ENCODE measurements around the gene PPFIBP1.

GRCh38 chr12:27644158-27644845 lies 120.3 kb downstream of the PPFIBP1 start:
- no peak for TF ChIP-seq FOXM1 (CRISPR knock-in tag; IDR thresholded peaks at IDR 0.05)
- no peak for TF ChIP-seq ZNF503 (CRISPR knock-in tag; IDR thresholded peaks at IDR 0.05)
- TF ChIP-seq ZSCAN5A (CRISPR knock-in tag; IDR thresholded peaks at IDR 0.05; ENCODE audit: borderline replicate concordance) = no peak
- TF ChIP-seq KDM5A (IDR thresholded peaks at IDR 0.05; ENCODE audit: borderline replicate concordance, low read length) = no peak
- no peak for TF ChIP-seq IRF2 (CRISPR knock-in tag; IDR thresholded peaks at IDR 0.05)
- TF ChIP-seq ZNF451 (CRISPR knock-in tag; IDR thresholded peaks at IDR 0.05) = no peak
- TF ChIP-seq, protein P1, sequence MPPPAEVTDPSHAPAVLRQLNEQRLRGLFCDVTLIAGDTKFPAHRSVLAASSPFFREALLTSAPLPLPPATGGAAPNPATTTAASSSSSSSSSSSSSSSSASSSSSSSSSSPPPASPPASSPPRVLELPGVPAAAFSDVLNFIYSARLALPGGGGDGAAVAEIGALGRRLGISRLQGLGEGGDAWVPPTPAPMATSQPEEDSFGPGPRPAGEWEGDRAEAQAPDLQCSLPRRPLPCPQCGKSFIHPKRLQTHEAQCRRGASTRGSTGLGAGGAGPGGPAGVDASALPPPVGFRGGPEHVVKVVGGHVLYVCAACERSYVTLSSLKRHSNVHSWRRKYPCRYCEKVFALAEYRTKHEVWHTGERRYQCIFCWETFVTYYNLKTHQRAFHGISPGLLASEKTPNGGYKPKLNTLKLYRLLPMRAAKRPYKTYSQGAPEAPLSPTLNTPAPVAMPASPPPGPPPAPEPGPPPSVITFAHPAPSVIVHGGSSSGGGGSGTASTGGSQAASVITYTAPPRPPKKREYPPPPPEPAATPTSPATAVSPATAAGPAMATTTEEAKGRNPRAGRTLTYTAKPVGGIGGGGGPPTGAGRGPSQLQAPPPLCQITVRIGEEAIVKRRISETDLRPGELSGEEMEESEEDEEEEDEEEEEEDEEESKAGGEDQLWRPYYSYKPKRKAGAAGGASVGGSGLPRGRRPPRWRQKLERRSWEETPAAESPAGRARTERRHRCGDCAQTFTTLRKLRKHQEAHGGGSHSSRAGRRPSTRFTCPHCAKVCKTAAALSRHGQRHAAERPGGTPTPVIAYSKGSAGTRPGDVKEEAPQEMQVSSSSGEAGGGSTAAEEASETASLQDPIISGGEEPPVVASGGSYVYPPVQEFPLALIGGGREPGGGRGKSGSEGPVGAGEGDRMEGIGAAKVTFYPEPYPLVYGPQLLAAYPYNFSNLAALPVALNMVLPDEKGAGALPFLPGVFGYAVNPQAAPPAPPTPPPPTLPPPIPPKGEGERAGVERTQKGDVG (CRISPR knock-in tag; IDR thresholded peaks at IDR 0.05; ENCODE audit: borderline replicate concordance) = no peak
- no peak for TF ChIP-seq ZNF34 (CRISPR knock-in tag; IDR thresholded peaks at IDR 0.05; ENCODE audit: borderline replicate concordance)
- no peak for TF ChIP-seq ZNF781 (CRISPR knock-in tag; IDR thresholded peaks at IDR 0.05; ENCODE audit: borderline replicate concordance, not compliant biosample characterization)
- no peak for TF ChIP-seq CBX5 (CRISPR knock-in tag; IDR thresholded peaks at IDR 0.05; ENCODE audit: borderline replicate concordance)
- no peak for TF ChIP-seq POLR2AphosphoS5 (IDR thresholded peaks at IDR 0.05; ENCODE audit: low read depth, low read length)
